GM21619 (cell line): ENCODE results near the gene UTF1.

Experiments
- ATAC-seq: cut with Tn5 transposase; IDR thresholded peaks from one replicate; pipeline ENCODE4 v1.9.1; 2021; ENCODE audit not compliant: unreplicated experiment

Gene UTF1

GRCh38 chr10:133196936-133197758 lies 32.9 kb upstream of the UTF1 start:
- ATAC-seq = no peak

DNA sequence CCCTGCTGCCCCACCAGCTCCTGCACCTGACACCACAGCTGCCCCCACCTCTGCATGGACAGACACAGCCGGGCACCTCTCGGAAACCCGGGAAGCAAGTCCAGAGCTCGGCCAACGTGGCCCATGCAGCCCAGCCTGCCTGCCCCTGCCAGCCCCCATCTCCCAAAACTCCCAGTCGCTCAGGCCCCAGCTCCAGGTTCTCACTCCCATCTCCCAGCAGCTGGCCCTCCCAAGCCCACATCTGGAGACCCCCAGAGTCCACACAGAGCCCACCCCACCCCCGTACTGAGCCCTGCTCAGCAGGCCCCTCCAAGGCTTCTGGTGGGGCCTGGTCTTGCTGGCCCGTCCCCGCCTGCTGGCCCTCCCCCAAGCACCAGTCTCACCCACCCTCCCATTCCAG lies 32.2 kb upstream of the UTF1 start:
- no peak for ATAC-seq

- ATAC-seq = no peak
Measured at GRCh38 chr10:133198206-133198605, 31.8 kb upstream of the UTF1 start.

DNA sequence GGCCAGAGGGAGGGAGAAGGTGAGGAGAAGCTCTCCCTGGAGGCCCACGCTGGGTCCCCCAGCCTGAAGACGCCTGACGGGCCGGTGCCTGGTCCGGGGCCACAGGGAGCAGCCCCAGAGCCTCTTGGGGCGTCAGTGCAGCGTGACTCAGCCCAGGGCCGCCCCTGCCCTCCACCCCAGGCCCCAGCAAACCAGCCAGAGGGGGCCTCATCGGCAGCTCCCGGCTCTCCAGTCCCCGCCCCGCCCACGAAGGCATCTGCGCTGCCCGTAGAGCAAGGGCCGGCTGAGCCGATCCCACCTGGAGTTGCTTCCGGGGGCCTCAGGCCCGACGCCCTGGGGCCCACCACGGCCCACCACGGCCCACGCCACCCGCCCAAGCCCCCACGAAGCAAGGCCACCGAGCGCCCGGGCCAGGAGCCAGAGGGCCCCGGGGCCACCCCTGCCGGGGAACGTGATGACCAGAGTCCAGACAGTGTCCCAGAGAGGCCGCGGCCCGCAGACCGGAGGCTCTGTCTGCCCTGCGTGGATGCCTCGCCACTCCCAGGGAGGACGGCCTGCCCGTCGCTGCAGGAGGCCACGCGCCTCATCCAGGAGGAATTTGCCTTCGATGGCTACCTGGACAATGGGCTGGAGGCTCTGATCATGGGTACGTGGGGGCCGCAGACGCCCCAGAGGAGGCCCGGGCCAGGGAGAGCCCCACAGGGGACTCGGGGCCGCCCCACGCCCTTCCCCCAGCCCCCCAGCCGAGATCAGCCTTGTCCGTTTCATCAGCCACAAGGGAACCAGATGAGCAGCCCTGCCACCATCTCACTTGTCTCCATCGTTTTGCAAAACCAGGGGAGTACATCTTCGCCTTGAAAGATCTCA lies 31.2 kb upstream of the UTF1 start:
- ATAC-seq = no peak

DNA sequence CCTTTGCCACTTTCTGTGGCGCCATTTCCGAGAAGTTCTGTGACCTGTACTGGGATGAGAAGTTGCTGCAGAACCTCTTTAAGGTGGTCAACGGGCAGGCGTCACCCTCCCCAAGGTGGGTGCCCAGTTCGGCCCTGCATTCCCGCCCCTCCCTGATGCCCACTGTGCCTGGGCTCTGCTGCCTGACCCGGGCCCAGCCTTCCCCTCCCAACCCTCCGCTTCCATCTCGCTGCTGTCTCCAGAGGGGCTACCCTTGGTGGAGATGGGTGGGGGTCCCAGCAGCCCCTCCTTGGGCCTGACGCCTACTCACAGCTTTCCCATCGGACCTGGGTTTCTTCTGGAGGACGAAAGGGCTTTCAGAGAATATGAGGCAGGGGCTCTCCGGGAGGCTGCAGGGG lies 30.5 kb upstream of the UTF1 start:
- no peak for ATAC-seq

- no peak for ATAC-seq
Measured at GRCh38 chr10:133199992-133200611, 29.9 kb upstream of the UTF1 start.

DNA sequence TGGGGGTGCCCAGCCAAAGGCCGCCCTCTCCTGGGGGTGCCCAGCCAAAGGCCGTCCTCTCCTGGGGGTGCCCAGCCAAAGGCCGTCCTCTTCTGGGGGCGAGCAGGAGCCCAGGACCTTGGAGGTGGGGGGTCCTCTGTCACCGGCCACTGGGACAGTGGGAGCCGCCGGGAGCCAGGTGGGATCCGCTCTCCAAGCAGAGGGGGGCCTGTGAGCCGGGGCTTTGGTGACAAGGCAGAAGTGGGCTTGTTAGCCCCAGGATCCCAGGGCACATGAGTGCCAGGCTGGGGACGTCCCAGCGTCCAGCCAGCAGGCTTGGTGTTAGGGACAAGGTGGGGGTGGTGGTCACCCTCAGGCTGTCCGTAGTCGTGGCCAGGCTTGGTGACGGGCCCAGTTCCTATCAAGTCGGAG lies 29.4 kb upstream of the UTF1 start:
- no peak for ATAC-seq

DNA sequence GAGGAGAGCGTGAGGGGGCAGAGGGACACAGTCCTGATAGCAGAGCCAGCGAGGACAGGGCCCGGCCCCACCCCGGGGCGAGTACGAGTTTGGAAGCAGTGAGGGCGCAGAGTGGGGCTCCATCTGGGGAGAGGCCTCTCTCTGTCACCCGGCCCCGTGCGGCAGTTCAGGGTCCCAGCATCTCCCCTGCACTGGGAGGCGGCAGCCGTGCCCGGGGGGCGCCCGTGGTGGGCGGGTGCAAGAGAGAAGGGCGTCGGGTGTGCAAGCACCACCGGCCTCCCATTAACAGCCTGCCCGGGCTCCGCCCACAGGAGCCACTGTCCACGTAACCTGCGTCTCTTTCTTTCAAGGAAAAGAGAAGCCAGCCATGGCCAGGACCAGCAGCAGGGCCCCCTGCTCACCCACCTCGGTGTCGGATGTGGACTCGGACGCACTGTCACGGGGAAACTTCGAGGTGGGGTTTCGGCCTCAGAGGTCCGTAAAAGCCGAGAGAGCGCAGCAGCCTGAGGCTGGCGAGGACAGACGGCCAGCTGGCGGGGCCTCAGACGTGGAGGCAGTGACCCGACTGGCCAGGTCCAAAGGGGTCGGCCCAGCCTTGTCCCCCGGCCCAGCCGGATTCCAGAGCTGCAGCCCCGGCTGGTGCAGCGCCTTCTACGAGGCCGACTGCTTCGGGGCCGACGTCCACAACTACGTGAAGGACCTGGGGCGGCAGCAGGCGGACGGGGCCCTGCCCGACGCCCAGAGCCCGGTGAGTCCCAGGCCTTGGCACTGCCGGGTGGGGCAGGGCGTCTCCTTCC lies 28.7 kb upstream of the UTF1 start:
- ATAC-seq = no peak

DNA sequence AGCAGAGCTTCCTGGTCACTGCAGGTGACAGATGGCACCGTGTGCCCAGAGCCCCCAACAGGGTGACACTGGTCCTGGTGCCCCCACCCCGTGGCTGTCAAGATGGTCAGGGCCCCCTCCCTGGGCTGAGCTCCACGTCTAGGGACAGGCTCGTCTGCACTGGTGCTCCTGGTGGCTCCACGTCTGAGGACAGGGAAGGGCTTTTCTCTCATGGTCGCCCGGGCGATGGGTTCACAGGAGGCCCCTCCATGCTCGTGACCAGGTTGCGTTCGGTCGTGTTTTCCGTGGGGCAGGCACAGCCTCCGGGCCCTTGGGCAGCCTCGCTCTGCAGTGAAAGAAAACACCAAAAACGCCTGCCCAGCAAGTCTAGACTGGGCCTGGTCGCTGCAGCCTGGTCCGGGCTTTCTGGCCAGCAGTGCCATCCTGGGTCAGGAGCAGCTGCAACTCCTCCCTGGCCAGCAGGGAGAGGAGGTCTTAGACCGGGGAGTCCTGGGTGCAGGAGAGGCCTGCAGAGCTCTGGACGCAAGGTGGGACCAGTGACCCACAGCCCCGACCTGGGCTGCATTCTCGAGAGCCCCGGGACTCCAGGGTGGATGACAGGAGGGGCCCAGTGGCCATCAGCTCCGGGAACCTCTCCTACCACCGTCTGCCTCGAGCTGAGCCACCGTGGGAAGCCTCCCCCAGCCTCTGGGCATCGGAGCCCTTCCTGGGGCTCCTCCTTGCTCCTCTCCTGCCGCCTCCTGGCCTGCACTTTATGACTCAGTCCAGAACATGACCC lies 27.9 kb upstream of the UTF1 start:
- ATAC-seq = no peak

- ATAC-seq = no peak
Measured at GRCh38 chr10:133202778-133203651, 27.0 kb upstream of the UTF1 start.

DNA sequence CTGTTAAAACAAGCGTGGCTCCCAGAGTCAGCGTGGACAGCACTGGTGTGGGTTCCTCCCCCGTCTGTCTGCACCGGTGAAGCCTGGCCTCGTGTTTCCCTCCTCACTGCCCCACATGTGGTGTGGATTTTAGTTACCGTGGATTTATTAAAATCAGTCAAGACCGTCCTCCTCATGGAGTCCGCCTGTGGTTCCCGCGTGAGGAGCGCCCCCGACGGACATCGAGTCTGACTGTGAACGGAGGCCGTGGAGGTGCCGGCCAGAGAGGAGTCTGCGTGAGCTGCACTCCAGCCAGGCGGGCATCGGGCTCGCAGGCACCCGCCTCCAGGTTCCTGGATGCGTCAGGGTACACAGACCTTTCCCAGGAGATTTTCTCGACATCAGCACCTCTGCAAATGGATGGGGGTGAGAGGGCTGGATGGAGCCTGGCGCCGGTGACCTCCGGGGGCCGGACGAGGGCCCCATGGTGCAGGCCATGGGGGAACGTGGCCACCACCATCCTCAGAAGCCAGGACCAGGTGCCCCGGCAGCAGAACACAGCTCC lies 26.3 kb upstream of the UTF1 start:
- no peak for ATAC-seq

- ATAC-seq = no peak
Measured at GRCh38 chr10:133204226-133205015, 25.6 kb upstream of the UTF1 start.

DNA sequence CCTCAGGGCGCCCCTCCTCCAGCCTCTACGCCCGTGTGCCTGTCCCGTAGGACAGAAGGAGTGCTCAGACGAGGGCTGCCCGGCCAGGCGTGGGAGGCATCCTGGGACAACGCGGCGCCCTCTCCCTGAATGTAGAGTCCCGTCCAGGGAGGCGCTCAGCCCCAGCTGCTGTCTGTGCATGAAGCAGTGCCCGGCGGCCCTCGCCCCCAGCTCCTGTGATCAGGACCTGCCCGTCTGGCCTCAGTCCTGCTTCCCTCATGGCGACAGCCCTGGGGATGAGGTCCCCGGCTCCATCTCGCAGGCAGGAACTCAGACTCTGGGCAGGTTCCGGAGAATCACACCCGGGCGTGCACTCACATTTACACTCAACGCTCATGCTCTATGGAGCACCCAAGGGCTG lies 24.9 kb upstream of the UTF1 start:
- ATAC-seq = no peak

GRCh38 chr10:133206356-133207040 lies 23.5 kb upstream of the UTF1 start:
- no peak for ATAC-seq

DNA sequence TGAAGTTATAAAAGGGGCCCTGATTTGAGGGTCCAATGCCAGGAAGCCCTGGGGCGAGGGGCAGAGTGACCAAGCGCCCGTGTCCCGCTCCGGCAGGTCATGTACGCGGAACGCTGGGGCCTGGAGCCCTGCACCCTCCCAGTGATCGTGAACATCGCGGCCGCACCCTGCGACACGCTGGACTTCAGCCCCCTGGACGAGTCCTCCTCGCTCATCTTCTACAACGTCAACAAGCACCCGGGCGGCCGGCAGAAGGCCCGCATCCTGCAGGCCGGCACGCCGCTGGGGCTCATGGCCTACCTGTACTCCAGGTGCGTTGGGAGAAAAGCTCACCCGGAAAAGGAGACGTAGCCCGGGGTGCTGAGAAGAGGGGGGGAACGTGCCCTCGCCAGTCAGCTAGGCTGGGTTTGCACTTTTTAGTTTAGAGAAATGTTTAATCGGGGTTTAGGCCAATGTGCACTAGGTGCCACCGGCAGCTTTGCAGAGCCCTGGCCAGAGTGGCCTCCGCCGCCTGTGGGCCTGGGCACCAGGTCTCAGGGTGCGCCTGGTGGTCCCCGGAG lies 22.9 kb upstream of the UTF1 start:
- ATAC-seq = no peak

- no peak for ATAC-seq
Measured at GRCh38 chr10:133207627-133208026, 22.4 kb upstream of the UTF1 start.

DNA sequence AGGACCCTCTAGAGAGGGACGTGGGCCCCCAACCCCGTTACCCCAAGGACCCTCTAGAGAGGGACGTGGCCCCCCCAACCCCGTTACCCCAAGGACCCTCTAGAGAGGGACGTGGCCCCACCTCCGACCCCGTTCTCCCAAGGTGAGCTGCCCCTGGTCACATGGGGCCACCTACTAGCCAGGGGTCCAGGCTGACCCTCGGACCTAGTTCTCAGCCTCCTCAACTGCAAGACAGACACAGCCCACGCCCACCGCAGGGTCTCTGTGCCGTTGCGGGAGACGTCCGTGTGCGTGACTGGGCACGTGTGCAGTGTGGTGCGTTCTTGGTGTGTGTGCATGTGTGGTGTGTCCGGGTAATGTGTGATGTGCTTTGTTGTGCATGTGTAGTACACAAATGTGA lies 21.6 kb upstream of the UTF1 start:
- ATAC-seq = no peak
